Measurements from ENCODE around the gene PTCHD1. TPM values are rescaled to one million over a fixed set of nuclear protein-coding genes. Genes with fewer than 3 reads are reported as not detected.

The PTCHD1 gene
- total and polyA plus RNA-seq, 4 donors = under 0.01 to 0.02 (median under 0.01) TPM; not detected in 1

DNA sequence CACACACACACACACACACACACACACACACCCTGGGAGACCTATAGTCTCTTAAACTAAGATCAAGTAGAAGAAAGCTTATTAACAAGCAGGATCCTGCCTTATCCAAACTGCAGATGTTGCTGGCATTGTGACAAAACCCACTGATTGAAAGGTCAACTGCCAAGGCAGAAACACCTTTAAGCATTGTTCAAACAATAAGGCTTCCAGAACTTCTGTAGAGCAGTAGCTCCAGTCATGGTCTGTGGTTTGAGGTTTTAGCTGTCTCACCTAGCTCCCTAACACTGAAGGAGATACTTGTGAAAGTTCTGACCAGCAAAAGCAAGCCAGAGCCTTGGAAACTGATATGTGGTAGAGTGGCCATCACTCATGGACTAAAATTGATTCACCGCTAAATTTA is 59.8 kb downstream of the PTCHD1 start:
- Histone ChIP-seq H3K27me3 (ENCODE audit: control insufficient read depth in 4 of 4, insufficient read depth in 4 of 4, low read length in 3 of 4) (peaks cover 0 to under 1% (median 0%) of the 10 kb centered on the region in 4 donors), H3K4me3 (ENCODE audit: low read depth in 1 of 3, low read length in 3 of 3) (no peak overlapping the region), H3K9ac (ENCODE audit: low read depth in 1 of 2, low read length in 2 of 2) (no peak overlapping the region), H3K27ac (ENCODE audit: low read depth in 1 of 2, low read length in 2 of 2) (no peak overlapping the region), H3K36me3 (ENCODE audit: control insufficient read depth in 4 of 4, insufficient read depth in 3 of 4, low read depth in 1 of 4, low read length in 3 of 4) (no peaks in the 10 kb centered on the region), H3K9me3 (ENCODE audit: control insufficient read depth in 4 of 4, low read length in 3 of 4) (no peaks in the 10 kb centered on the region), H3K4me1 (ENCODE audit: control insufficient read depth in 4 of 4, insufficient read depth in 4 of 4, low read length in 3 of 4) (no peaks in the 10 kb centered on the region)
- no peak for TF ChIP-seq SP1 (IDR thresholded peaks at IDR 0.05)
- no peak for TF ChIP-seq TAF1 (conservative IDR thresholded peaks at IDR 0.05)
- TF ChIP-seq, protein P1, sequence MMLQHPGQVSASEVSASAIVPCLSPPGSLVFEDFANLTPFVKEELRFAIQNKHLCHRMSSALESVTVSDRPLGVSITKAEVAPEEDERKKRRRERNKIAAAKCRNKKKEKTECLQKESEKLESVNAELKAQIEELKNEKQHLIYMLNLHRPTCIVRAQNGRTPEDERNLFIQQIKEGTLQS (IDR thresholded peaks at IDR 0.05) = no peak
- no peak for TF ChIP-seq RXRA (IDR thresholded peaks at IDR 0.05)
- TF ChIP-seq, protein P2, sequence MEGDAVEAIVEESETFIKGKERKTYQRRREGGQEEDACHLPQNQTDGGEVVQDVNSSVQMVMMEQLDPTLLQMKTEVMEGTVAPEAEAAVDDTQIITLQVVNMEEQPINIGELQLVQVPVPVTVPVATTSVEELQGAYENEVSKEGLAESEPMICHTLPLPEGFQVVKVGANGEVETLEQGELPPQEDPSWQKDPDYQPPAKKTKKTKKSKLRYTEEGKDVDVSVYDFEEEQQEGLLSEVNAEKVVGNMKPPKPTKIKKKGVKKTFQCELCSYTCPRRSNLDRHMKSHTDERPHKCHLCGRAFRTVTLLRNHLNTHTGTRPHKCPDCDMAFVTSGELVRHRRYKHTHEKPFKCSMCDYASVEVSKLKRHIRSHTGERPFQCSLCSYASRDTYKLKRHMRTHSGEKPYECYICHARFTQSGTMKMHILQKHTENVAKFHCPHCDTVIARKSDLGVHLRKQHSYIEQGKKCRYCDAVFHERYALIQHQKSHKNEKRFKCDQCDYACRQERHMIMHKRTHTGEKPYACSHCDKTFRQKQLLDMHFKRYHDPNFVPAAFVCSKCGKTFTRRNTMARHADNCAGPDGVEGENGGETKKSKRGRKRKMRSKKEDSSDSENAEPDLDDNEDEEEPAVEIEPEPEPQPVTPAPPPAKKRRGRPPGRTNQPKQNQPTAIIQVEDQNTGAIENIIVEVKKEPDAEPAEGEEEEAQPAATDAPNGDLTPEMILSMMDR (IDR thresholded peaks at IDR 0.05; ENCODE audit: low read depth, low read length, missing input control) = no peak
- TF ChIP-seq, protein P3, sequence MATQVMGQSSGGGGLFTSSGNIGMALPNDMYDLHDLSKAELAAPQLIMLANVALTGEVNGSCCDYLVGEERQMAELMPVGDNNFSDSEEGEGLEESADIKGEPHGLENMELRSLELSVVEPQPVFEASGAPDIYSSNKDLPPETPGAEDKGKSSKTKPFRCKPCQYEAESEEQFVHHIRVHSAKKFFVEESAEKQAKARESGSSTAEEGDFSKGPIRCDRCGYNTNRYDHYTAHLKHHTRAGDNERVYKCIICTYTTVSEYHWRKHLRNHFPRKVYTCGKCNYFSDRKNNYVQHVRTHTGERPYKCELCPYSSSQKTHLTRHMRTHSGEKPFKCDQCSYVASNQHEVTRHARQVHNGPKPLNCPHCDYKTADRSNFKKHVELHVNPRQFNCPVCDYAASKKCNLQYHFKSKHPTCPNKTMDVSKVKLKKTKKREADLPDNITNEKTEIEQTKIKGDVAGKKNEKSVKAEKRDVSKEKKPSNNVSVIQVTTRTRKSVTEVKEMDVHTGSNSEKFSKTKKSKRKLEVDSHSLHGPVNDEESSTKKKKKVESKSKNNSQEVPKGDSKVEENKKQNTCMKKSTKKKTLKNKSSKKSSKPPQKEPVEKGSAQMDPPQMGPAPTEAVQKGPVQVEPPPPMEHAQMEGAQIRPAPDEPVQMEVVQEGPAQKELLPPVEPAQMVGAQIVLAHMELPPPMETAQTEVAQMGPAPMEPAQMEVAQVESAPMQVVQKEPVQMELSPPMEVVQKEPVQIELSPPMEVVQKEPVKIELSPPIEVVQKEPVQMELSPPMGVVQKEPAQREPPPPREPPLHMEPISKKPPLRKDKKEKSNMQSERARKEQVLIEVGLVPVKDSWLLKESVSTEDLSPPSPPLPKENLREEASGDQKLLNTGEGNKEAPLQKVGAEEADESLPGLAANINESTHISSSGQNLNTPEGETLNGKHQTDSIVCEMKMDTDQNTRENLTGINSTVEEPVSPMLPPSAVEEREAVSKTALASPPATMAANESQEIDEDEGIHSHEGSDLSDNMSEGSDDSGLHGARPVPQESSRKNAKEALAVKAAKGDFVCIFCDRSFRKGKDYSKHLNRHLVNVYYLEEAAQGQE (IDR thresholded peaks at IDR 0.05) = no peak
- TF ChIP-seq EGR1 (IDR thresholded peaks at IDR 0.05; ENCODE audit: low read depth in 2 of 2) = no peak
- DNase-seq (ENCODE audit: low spot score) = no peak
- WGBS = 92% methylated on average over 1 of the region's 1 CpG

DNA sequence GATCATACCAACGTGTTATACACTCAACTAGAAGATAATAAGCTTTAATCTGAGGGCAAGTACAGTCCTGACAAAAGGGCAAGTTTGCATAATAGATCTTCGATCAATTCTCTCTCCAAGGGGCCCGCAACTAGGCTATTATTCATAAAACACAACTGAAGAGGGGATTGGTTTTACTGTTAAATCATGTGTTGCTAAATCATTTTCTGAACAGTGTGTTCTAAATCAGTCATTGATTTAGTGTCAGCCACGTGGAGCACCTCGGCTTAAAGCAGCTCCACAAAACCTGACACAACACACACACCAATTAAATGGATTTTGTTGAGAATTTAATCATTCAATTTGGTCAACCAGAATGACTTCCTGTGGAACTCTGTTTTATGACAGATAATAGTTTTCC is 61.6 kb downstream of the PTCHD1 start:
- H3K9me3 ChIP-seq (ENCODE audit: control insufficient read depth in 4 of 4, low read length in 3 of 4) = no peaks in the 10 kb centered on the region
- no peak overlapping the region for H3K4me3 ChIP-seq (ENCODE audit: low read depth in 1 of 3, low read length in 3 of 3)
- no peak for DNase-seq (ENCODE audit: low spot score)
- H3K36me3 ChIP-seq (ENCODE audit: control insufficient read depth in 4 of 4, insufficient read depth in 3 of 4, low read depth in 1 of 4, low read length in 3 of 4) = no peaks in the 10 kb centered on the region
- no peaks in the 10 kb centered on the region for H3K27me3 ChIP-seq (ENCODE audit: control insufficient read depth in 4 of 4, insufficient read depth in 4 of 4, low read length in 3 of 4)
- WGBS = 71% methylated on average over 5 of the region's 5 CpGs
- H3K4me1 ChIP-seq (ENCODE audit: control insufficient read depth in 4 of 4, insufficient read depth in 4 of 4, low read length in 3 of 4) = no peaks in the 10 kb centered on the region
- no peak overlapping the region for H3K27ac ChIP-seq (ENCODE audit: low read depth in 1 of 2, low read length in 2 of 2)
- H3K9ac ChIP-seq (ENCODE audit: low read depth in 1 of 2, low read length in 2 of 2) = no peak overlapping the region
- no peak for TF ChIP-seq FOXA2 (IDR thresholded peaks at IDR 0.05)
- no peak for TF ChIP-seq FOXA1 (IDR thresholded peaks at IDR 0.05)
- TF ChIP-seq, protein P4, sequence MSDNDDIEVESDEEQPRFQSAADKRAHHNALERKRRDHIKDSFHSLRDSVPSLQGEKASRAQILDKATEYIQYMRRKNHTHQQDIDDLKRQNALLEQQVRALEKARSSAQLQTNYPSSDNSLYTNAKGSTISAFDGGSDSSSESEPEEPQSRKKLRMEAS (IDR thresholded peaks at IDR 0.05) = no peak
- TF ChIP-seq, protein P2 (IDR thresholded peaks at IDR 0.05; ENCODE audit: low read depth, low read length, missing input control) = no peak
- TF ChIP-seq SP1 (IDR thresholded peaks at IDR 0.05) = no peak
- TF ChIP-seq YY1 (IDR thresholded peaks at IDR 0.05) = no peak
- TF ChIP-seq GABPA (IDR thresholded peaks at IDR 0.05 in 1 of 2, conservative IDR thresholded peaks at IDR 0.05 in 1 of 2) = no peak
- TF ChIP-seq, protein P3 (IDR thresholded peaks at IDR 0.05) = no peak
- no peak for TF ChIP-seq JUND (IDR thresholded peaks at IDR 0.05)
